Measurements from ENCODE around the gene CINP. TPM values are rescaled to one million over a fixed set of nuclear protein-coding genes. Genes with fewer than 3 reads are reported as not detected.

CINP gene
- total RNA-seq, 2 donors from 2014 or later, result 36.2 to 40.8 TPM

DNA sequence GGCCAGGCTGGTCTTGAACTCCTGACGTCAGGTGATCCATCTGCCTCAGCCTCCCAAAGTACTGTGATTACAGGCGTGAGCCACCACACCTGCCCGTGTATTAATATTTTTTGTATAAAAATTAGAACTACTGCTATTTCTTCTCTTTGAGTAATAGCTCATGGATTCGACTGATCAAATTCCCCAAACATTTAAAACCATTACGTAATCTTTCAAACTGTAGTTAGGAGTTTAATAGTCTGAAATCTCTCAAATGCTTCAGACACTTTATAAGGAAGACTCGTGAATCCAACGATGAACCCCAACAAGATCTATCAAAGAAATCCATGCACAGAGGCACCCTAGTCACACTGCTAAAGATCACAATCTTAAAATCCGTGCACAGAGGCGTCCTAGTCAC, 16.1 kb upstream of the CINP start:
- Histone ChIP-seq H3K27ac (no peak overlapping the region), H3K4me3 (no peak overlapping the region), H3K36me3 (no peaks in the 10 kb centered on the region), H3K4me1 (replicated peaks) (no peaks in the 10 kb centered on the region), H3K9me3 (no peaks in the 10 kb centered on the region), H3K27me3 (replicated peaks; ENCODE audit: insufficient read depth) (no peaks in the 10 kb centered on the region)
- no peak for DNase-seq (ENCODE audit: low spot score)
- intact Hi-C loops (cut with DNase I), result no loop called here
- no peak for TF ChIP-seq POLR2A (IDR thresholded peaks at IDR 0.05)
- TF ChIP-seq, protein P1, sequence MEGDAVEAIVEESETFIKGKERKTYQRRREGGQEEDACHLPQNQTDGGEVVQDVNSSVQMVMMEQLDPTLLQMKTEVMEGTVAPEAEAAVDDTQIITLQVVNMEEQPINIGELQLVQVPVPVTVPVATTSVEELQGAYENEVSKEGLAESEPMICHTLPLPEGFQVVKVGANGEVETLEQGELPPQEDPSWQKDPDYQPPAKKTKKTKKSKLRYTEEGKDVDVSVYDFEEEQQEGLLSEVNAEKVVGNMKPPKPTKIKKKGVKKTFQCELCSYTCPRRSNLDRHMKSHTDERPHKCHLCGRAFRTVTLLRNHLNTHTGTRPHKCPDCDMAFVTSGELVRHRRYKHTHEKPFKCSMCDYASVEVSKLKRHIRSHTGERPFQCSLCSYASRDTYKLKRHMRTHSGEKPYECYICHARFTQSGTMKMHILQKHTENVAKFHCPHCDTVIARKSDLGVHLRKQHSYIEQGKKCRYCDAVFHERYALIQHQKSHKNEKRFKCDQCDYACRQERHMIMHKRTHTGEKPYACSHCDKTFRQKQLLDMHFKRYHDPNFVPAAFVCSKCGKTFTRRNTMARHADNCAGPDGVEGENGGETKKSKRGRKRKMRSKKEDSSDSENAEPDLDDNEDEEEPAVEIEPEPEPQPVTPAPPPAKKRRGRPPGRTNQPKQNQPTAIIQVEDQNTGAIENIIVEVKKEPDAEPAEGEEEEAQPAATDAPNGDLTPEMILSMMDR (IDR thresholded peaks at IDR 0.05), result no peak
- TF ChIP-seq POLR2AphosphoS5 (IDR thresholded peaks at IDR 0.05), result no peak
- 96% methylated on average over 9 of the region's 9 CpGs for WGBS

DNA sequence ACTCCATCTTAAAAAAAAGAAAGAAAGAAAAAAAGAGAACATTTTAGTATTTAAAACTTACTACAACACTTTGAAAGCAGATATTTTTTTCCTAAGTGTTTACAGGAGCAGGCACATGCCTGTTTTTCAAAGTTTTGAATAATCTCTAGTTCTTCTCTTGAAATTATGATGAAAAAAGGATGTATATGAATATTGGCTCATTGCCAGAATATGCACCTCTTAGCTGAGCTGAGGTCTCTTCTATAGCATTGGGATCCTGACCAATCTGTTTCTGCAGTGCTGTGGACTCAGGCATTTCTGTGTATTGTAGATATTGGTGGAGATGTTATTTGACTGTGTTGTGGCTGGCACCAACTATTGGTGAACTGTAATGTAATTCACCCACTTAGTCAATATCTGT, 15.0 kb upstream of the CINP start:
- Histone ChIP-seq H3K27ac (no peak overlapping the region), H3K9me3 (no peaks in the 10 kb centered on the region), H3K4me1 (replicated peaks) (no peaks in the 10 kb centered on the region), H3K4me3 (no peak overlapping the region), H3K36me3 (no peaks in the 10 kb centered on the region), H3K27me3 (replicated peaks; ENCODE audit: insufficient read depth) (no peaks in the 10 kb centered on the region)
- intact Hi-C loops (cut with DNase I), result no loop called here
- TF ChIP-seq, protein P1 (IDR thresholded peaks at IDR 0.05), result no peak
- no peak for TF ChIP-seq POLR2A (IDR thresholded peaks at IDR 0.05)
- TF ChIP-seq POLR2AphosphoS5 (IDR thresholded peaks at IDR 0.05), result no peak
- no peak for DNase-seq (ENCODE audit: low spot score)

DNA sequence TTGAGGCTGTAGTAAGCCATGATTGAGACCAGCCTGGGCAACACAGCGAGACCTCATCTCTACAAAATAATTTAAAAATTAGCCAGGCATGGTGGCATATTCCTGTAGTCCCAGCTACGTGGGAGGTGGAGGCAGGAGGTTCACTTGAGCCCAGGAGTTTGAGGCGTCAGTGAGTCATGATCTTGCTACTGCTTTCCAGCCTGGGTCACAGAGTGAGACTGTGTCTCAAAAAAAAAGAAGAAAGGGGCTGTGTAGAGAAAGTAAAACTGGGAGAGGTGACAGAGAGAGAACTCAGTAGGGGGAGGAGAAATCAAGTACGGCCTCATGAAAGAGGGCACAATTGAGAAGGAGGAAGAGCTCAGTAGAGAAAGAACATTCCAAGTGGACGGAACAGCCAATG, 12.4 kb upstream of the CINP start:
- no peak for DNase-seq (ENCODE audit: low spot score)
- no peak for TF ChIP-seq POLR2AphosphoS5 (IDR thresholded peaks at IDR 0.05)
- TF ChIP-seq POLR2A (IDR thresholded peaks at IDR 0.05), result no peak
- TF ChIP-seq, protein P1 (IDR thresholded peaks at IDR 0.05), result no peak
- Histone ChIP-seq H3K27ac (no peak overlapping the region), H3K27me3 (replicated peaks; ENCODE audit: insufficient read depth) (no peaks in the 10 kb centered on the region), H3K36me3 (no peaks in the 10 kb centered on the region), H3K9me3 (no peaks in the 10 kb centered on the region), H3K4me3 (no peak overlapping the region), H3K4me1 (replicated peaks) (no peaks in the 10 kb centered on the region)
- 94% methylated on average over 5 of the region's 5 CpGs for WGBS
- intact Hi-C loops (cut with DNase I), result no loop called here

DNA sequence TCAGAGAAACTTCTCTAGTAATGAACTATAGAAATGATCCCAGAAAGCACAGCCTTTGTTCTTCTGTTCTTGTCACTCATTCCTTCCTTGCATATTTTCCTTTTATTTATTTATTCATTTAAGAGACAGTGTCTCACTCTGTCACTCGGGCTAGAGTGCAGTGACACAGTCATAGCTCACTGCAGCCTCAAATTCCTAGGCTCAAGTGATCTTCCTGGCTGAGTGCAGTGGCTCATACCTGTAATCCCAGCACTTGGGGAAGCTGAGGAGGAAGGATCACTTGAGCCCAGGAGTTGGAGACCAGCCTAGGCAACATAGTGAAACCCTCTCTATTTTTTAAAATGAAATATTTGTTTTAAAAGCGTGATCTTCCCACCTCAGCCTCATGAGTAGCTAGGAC, 11.6 kb upstream of the CINP start:
- no peaks in the 10 kb centered on the region for H3K4me1 ChIP-seq (replicated peaks)
- intact Hi-C loops (cut with DNase I), result no loop called here
- H3K27me3 ChIP-seq (replicated peaks; ENCODE audit: insufficient read depth), result no peaks in the 10 kb centered on the region
- 83% methylated on average over 2 of the region's 2 CpGs for WGBS
- no peak overlapping the region for H3K27ac ChIP-seq
- TF ChIP-seq, protein P1 (IDR thresholded peaks at IDR 0.05), result no peak
- TF ChIP-seq POLR2AphosphoS5 (IDR thresholded peaks at IDR 0.05), result no peak
- no peak for TF ChIP-seq POLR2A (IDR thresholded peaks at IDR 0.05)
- no peaks in the 10 kb centered on the region for H3K9me3 ChIP-seq
- no peak for DNase-seq (ENCODE audit: low spot score)
- H3K36me3 ChIP-seq, result no peaks in the 10 kb centered on the region
- H3K4me3 ChIP-seq, result no peak overlapping the region

DNA sequence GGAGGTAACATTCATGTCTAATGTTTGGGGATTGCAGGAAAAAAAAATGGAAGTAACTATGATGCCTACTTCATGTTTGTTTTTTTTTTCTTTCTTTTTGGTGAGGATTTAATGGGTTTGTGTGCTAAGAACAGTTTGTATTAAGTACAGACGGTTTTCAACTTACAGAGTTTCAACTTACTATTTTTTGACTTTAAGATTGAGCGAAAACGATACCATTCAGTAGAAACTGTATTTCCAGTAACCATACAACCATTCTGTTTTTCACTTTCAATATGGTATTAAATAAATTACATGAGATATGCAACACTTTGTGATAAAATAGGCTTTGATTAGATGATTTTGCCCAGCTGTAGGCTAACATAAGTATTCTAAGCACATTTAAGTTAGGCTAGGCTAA, 10.4 kb upstream of the CINP start:
- intact Hi-C loops (cut with DNase I), result no loop called here
- no peak overlapping the region for H3K4me3 ChIP-seq
- no peaks in the 10 kb centered on the region for H3K36me3 ChIP-seq
- H3K4me1 ChIP-seq (replicated peaks), result no peaks in the 10 kb centered on the region
- H3K27me3 ChIP-seq (replicated peaks; ENCODE audit: insufficient read depth), result no peaks in the 10 kb centered on the region
- TF ChIP-seq POLR2A (IDR thresholded peaks at IDR 0.05) (no peak), POLR2AphosphoS5 (IDR thresholded peaks at IDR 0.05) (no peak)
- TF ChIP-seq, protein P1 (IDR thresholded peaks at IDR 0.05), result no peak
- DNase-seq (ENCODE audit: low spot score), result no peak
- no peak overlapping the region for H3K27ac ChIP-seq
- H3K9me3 ChIP-seq, result no peaks in the 10 kb centered on the region
- WGBS, result 85% methylated on average over 3 of the region's 3 CpGs
